Upper lobe of right lung (tissue), 1 donor: ENCODE data around the gene KATNAL1. TPM values are rescaled to one million over a fixed set of nuclear protein-coding genes. Genes with fewer than 3 reads are reported as not detected.

Experiments used
- ATAC-seq: fragments of 200-7000 bp; cut with Tn5 transposase; one replicate; pipeline ENCODE4 v1.9.1; 2020; ENCODE audit warnings: mild to moderate bottlenecking, moderate library complexity
- DNase-seq: peaks from one replicate; pipeline ENCODE4 v3.0.0-alpha.2; 2020
- H3K27ac ChIP-seq: fragments of 200-600 bp; one replicate; pipeline ENCODE4 v1.8.0; 2022
- H3K27me3 ChIP-seq: fragments of 200-600 bp; one replicate; pipeline ENCODE4 v1.8.0; 2022; ENCODE audit warnings: mild to moderate bottlenecking
- H3K36me3 ChIP-seq: fragments of 200-600 bp; one replicate; pipeline ENCODE4 v1.8.0; 2022
- H3K4me1 ChIP-seq: fragments of 200-600 bp; one replicate; pipeline ENCODE4 v1.8.0; 2022
- H3K4me3 ChIP-seq: fragments of 200-600 bp; one replicate; pipeline ENCODE4 v1.8.0; 2022; ENCODE audit warnings: mild to moderate bottlenecking
- H3K9me3 ChIP-seq: fragments of 200-600 bp; one replicate; pipeline ENCODE4 v1.8.0; 2022
- CTCF ChIP-seq: fragments of 200-600 bp; IDR thresholded peaks from one replicate; pipeline ENCODE4 v1.8.0; 2022; ENCODE audit warnings: antibody characterized with exemption
- intact Hi-C: fragments of 100-400 bp; cut with DNase I; formaldehyde crosslinking; loops from one replicate; pipeline ENCODE4 v1.11.0; 2022
- long read RNA-seq: library from polyadenylated mRNA; unstranded; transcript quantifications from one replicate; pipeline ENCODE4 v2.0.0, GENCODE V29; 2021
- total RNA-seq: library from RNA; stranded (reverse); fragmentation: NEBNext Ultra II Directional; extraction: Animal tissue kit (Norgen Biotek cat#: 25700); gene quantifications from one replicate; pipeline ENCODE4 v1.2.1, GENCODE V29; 2021
- donor health status: DM: no; HTN: yes; CAD: no; lungs with severe emphysema.

KATNAL1 gene
- total RNA-seq = 17.5 TPM
- long read RNA-seq, partial matches to known transcripts = 0 of 2 reads
- long read RNA-seq, other reads (novel, unspliced or antisense) = 2 of 2 reads

GRCh38 chr13:30307194-30307970 lies at the start of gene KATNAL1:
Gene KATNAL1, minus strand, starts transcription at chr13:30307551. Its CDS starts 23,774 bp downstream, at chr13:30283777.
- no peak for TF ChIP-seq CTCF
- H3K9me3 ChIP-seq = no peaks in the 10 kb centered on the region
- peak within 1 kb of the TSS; percentile 85 for H3K27ac ChIP-seq
- peak; percentile 88 for DNase-seq
- H3K4me3 ChIP-seq = peak within 1 kb of the TSS; percentile 80
- no peaks in the 10 kb centered on the region for H3K27me3 ChIP-seq
- H3K36me3 ChIP-seq = no peaks in the 10 kb centered on the region
- H3K4me1 ChIP-seq = peaks cover 15% of the 10 kb centered on the region
- ATAC-seq = peak; percentile 89
- intact Hi-C loops = no loop called here

GRCh38 chr13:30355839-30356238 lies 48.5 kb upstream of the KATNAL1 start:
- TF ChIP-seq CTCF = no peak
- Histone ChIP-seq H3K27me3 (no peaks in the 10 kb centered on the region), H3K27ac (no peak overlapping the region), H3K36me3 (no peaks in the 10 kb centered on the region), H3K4me3 (no peak overlapping the region), H3K4me1 (no peaks in the 10 kb centered on the region), H3K9me3 (peaks cover 3% of the 10 kb centered on the region)
- ATAC-seq (no peak), DNase-seq (no peak)
- intact Hi-C loops = no loop called here

- no peaks in the 10 kb centered on the region for H3K27me3 ChIP-seq
- H3K4me1 ChIP-seq = no peaks in the 10 kb centered on the region
- peak; percentile 53 for TF ChIP-seq CTCF
- intact Hi-C loops = no loop called here
- no peak overlapping the region for H3K4me3 ChIP-seq
- H3K9me3 ChIP-seq = peaks cover 3% of the 10 kb centered on the region
- no peaks in the 10 kb centered on the region for H3K36me3 ChIP-seq
- no peak overlapping the region for H3K27ac ChIP-seq
- peak; percentile 70 for DNase-seq
- peak; percentile 88 for ATAC-seq
Measured at GRCh38 chr13:30355384-30355699, 48.0 kb upstream of the KATNAL1 start.

GRCh38 chr13:30354493-30355383 lies 47.4 kb upstream of the KATNAL1 start:
- Histone ChIP-seq H3K36me3 (no peaks in the 10 kb centered on the region), H3K27me3 (no peaks in the 10 kb centered on the region), H3K9me3 (peaks cover 3% of the 10 kb centered on the region), H3K4me1 (no peaks in the 10 kb centered on the region), H3K27ac (no peak overlapping the region), H3K4me3 (no peak overlapping the region)
- ATAC-seq = no peak
- intact Hi-C loops = no loop called here
- TF ChIP-seq CTCF = no peak
- DNase-seq = no peak

GRCh38 chr13:30353471-30354215 lies 46.3 kb upstream of the KATNAL1 start:
- DNase-seq (no peak), ATAC-seq (no peak)
- intact Hi-C loops = no loop called here
- no peaks in the 10 kb centered on the region for H3K36me3 ChIP-seq
- no peak overlapping the region for H3K4me3 ChIP-seq
- H3K27ac ChIP-seq = no peak overlapping the region
- no peak for TF ChIP-seq CTCF
- H3K27me3 ChIP-seq = no peaks in the 10 kb centered on the region
- H3K9me3 ChIP-seq = peaks cover 3% of the 10 kb centered on the region
- H3K4me1 ChIP-seq = no peaks in the 10 kb centered on the region
